SU-DHL-6 (cell line): ENCODE data around the gene EIF4G2.
A peak's percentile ranks its signal among the peaks of the same experiment; 100 is the strongest.

Experiments used
- H2AFZ ChIP-seq: fragments of 200-600 bp; sonication (generic); 2 replicates; pipeline ENCODE4 v1.6.1; 2014; ENCODE audit warnings: low read depth, mild to moderate bottlenecking, moderate library complexity, mixed read lengths, antibody characterized with exemption, low read length; ENCODE audit not compliant: severe bottlenecking
- H3F3A ChIP-seq: fragments of 200-600 bp; shearing (Covaris generic); 2 replicates; pipeline ENCODE4 v1.6.0; 2016; ENCODE audit warnings: antibody characterized with exemption, mild to moderate bottlenecking; ENCODE audit not compliant: insufficient read depth
- H3K27ac ChIP-seq: fragments of 200-600 bp; sonication (generic); 2 replicates; pipeline ENCODE4 v1.5.1; 2016; ENCODE audit warnings: low read depth, mild to moderate bottlenecking, low read length, moderate library complexity, mixed read lengths
- H3K27me3 ChIP-seq: fragments of 200-600 bp; sonication (generic), shearing (Covaris generic); 2 replicates; pipeline ENCODE4 v1.6.0; 2014; ENCODE audit warnings: mild to moderate bottlenecking, low read length
- H3K36me3 ChIP-seq: fragments of 200-600 bp; sonication (generic); 2 replicates; pipeline ENCODE4 v1.6.1; 2014; ENCODE audit warnings: mild to moderate bottlenecking, low read length, mixed read lengths
- H3K4me2 ChIP-seq: fragments of 300-600, 200-600 bp; shearing (Covaris generic), sonication (generic); 2 replicates; pipeline ENCODE4 v1.6.0; 2014; ENCODE audit warnings: low read length, low read depth, mild to moderate bottlenecking; ENCODE audit not compliant: poor library complexity, severe bottlenecking
- H3K4me3 ChIP-seq: fragments of 200-600 bp; sonication (generic); 2 replicates; pipeline ENCODE4 v1.5.1; 2014; ENCODE audit warnings: antibody characterized with exemption, low read length, mild to moderate bottlenecking, mixed read lengths; ENCODE audit not compliant: insufficient read depth, poor library complexity, severe bottlenecking
- H3K79me2 ChIP-seq: fragments of 200-600 bp; sonication (generic); 2 replicates; pipeline ENCODE4 v1.6.1; 2014; ENCODE audit warnings: mild to moderate bottlenecking, low read length, moderate library complexity; ENCODE audit not compliant: insufficient read depth
- H3K9ac ChIP-seq: fragments of 200-600 bp; sonication (generic); 2 replicates; pipeline ENCODE4 v1.7.0; 2014; ENCODE audit warnings: mild to moderate bottlenecking, low read length
- H3K9me2 ChIP-seq: fragments of 200-600 bp; sonication (generic); replicated peaks from 2 replicates; pipeline ENCODE4 v1.6.1; 2014; ENCODE audit warnings: low read length; ENCODE audit not compliant: insufficient read depth
- H3K9me3 ChIP-seq: fragments of 200-600 bp; sonication (generic); 2 replicates; pipeline ENCODE4 v1.6.1; 2014; ENCODE audit warnings: low read length, mixed read lengths; ENCODE audit not compliant: insufficient read depth
- H4K20me1 ChIP-seq: fragments of 200-600 bp; sonication (generic); 2 replicates; pipeline ENCODE4 v1.6.1; 2014; ENCODE audit warnings: low read depth, mild to moderate bottlenecking, antibody characterized with exemption, low read length, moderate library complexity, mixed read lengths
- CTCF ChIP-seq: fragments of 200-600 bp; sonication (generic); IDR thresholded peaks from one replicate; pipeline ENCODE4 v1.5.1; 2017; ENCODE audit warnings: antibody characterized with exemption, mild to moderate bottlenecking, low read length, moderate library complexity; ENCODE audit not compliant: insufficient read depth, poor library complexity, severe bottlenecking
- EZH2phosphoT487 ChIP-seq: fragments of 200-600 bp; sonication (generic), shearing (Covaris generic); conservative IDR thresholded peaks from 2 replicates; pipeline ENCODE4 v1.6.1; 2018; ENCODE audit warnings: mild to moderate bottlenecking, antibody characterized with exemption, low read length, moderate library complexity, mixed read lengths

EIF4G2 gene

GRCh38 chr11:10796191-10796590, 12.5 kb downstream of the EIF4G2 start:
- peaks cover 72% of the 10 kb centered on the region for H3F3A ChIP-seq
- H3K79me2 ChIP-seq = no peaks in the 10 kb centered on the region
- H3K9me2 ChIP-seq = no peaks in the 10 kb centered on the region
- no peak overlapping the region for H2AFZ ChIP-seq
- no peak overlapping the region for H3K4me2 ChIP-seq
- no peaks in the 10 kb centered on the region for H3K9me3 ChIP-seq
- H3K27ac ChIP-seq = no peak overlapping the region
- H3K4me3 ChIP-seq = no peak overlapping the region
- peaks cover 49% of the 10 kb centered on the region for H3K36me3 ChIP-seq
- H3K9ac ChIP-seq = no peak overlapping the region
- peaks cover 15% of the 10 kb centered on the region; the same call in 1 of the 2 replicates for H4K20me1 ChIP-seq
- no peaks in the 10 kb centered on the region for H3K27me3 ChIP-seq
- no peak for TF ChIP-seq CTCF

DNA sequence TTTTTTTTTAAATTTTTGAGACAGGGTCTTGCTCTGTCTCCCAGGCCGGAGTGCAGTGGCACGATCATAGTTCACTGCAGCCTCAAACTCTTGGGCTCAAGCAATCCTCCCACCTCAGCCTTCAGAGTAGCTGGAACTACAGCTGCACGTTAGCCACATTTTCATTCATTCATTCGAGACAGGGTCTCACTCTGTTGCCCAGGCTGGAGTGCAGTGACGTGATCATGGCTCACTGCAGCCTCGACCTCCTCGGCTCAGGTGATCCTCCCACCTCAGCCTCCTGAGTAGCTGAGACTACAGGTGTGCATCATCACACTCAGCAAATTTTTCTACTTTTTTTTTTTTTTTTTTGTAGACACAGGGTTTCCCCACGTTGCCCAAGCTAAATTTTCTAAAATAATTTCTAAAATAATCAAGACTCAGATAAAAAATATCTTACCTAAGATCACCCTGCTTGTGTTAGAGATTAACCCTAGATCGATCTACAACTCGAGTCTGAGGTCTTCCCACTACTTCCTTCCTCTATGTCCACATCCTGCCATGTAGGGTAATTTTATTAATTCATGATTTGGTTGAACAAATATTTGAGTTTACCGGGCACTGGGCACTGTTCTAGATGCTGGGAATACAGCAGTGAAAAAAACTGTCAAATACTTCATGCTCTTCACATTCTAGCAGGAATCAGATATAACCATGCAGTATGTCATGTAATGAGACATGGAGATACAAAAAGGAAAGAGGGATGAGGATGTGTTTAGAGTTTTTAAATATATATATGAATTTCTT, 15.1 kb downstream of the EIF4G2 start:
- Histone ChIP-seq H3K4me3 (no peak overlapping the region), H3K9me2 (no peaks in the 10 kb centered on the region), H3K27ac (no peak overlapping the region), H3K4me2 (no peak overlapping the region), H3K79me2 (no peaks in the 10 kb centered on the region), H3F3A (peaks cover 47% of the 10 kb centered on the region), H3K9me3 (no peaks in the 10 kb centered on the region), H3K36me3 (peaks cover 24% of the 10 kb centered on the region), H3K9ac (no peak overlapping the region), H3K27me3 (no peaks in the 10 kb centered on the region), H2AFZ (no peak overlapping the region), H4K20me1 (0 out of 2 replicates have a peak, but pooled peaks cover 6% of the 10 kb centered on the region)
- no peak for TF ChIP-seq CTCF
- TF ChIP-seq EZH2phosphoT487 = no peak

- Histone ChIP-seq H3K4me2 (peak overlapping the region; percentile 34), H3K4me3 (no peak overlapping the region), H3K9ac (no peak overlapping the region)
Measured at GRCh38 chr11:10792385-10793068, 16.2 kb downstream of the EIF4G2 start.

More at GRCh38 chr11:10792385-10793068, 16.2 kb downstream of the EIF4G2 start:
- peaks cover 13% of the 10 kb centered on the region for H3K36me3 ChIP-seq
- H3K27ac ChIP-seq = no peak overlapping the region
- no peaks in the 10 kb centered on the region for H3K27me3 ChIP-seq
- H3K9me2 ChIP-seq = no peaks in the 10 kb centered on the region
- TF ChIP-seq CTCF (peak; percentile 97), EZH2phosphoT487 (no peak)
- H3K9me3 ChIP-seq = no peaks in the 10 kb centered on the region
- no peaks in the 10 kb centered on the region for H3K79me2 ChIP-seq
- no peak overlapping the region for H2AFZ ChIP-seq
- H3F3A ChIP-seq = peaks cover 35% of the 10 kb centered on the region
- H4K20me1 ChIP-seq = 0 out of 2 replicates have a peak, but pooled peaks cover 6% of the 10 kb centered on the region
